Measurements from ENCODE around the gene NELFCD.

DNA sequence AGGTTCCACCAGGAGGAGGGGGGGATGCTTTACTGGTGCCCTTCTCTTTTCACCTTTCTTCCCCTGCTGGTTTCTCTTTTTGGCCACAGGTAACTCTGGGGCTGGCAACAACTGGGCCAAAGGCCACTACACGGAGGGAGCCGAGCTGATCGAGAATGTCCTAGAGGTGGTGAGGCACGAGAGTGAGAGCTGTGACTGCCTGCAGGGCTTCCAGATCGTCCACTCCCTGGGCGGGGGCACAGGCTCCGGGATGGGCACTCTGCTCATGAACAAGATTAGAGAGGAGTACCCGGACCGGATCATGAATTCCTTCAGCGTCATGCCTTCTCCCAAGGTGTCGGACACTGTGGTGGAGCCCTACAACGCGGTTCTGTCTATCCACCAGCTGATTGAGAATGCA lies 42.6 kb downstream of the NELFCD start:
- TF ChIP-seq EZH2 (IDR thresholded peaks at IDR 0.05; ENCODE audit: low read length), result no peak
- TF ChIP-seq, protein P1, sequence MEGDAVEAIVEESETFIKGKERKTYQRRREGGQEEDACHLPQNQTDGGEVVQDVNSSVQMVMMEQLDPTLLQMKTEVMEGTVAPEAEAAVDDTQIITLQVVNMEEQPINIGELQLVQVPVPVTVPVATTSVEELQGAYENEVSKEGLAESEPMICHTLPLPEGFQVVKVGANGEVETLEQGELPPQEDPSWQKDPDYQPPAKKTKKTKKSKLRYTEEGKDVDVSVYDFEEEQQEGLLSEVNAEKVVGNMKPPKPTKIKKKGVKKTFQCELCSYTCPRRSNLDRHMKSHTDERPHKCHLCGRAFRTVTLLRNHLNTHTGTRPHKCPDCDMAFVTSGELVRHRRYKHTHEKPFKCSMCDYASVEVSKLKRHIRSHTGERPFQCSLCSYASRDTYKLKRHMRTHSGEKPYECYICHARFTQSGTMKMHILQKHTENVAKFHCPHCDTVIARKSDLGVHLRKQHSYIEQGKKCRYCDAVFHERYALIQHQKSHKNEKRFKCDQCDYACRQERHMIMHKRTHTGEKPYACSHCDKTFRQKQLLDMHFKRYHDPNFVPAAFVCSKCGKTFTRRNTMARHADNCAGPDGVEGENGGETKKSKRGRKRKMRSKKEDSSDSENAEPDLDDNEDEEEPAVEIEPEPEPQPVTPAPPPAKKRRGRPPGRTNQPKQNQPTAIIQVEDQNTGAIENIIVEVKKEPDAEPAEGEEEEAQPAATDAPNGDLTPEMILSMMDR (optimal IDR thresholded peaks at IDR 0.05 in 1 of 3, IDR thresholded peaks at IDR 0.05 in 1 of 3, conservative IDR thresholded peaks at IDR 0.05 in 1 of 3; ENCODE audit: extremely low read depth in 1 of 3, insufficient read depth in 2 of 3, low read length in 3 of 3), result no peak

Data from keratinocyte (primary cell).